ENCODE measurements around the gene MAPK8.

MAPK8 gene

GRCh38 chr10:48447356-48448215 lies 141.1 kb downstream of the MAPK8 start:
- no peak for DNase-seq (ENCODE audit: extremely low read depth, low read depth)
- H3K4me3 ChIP-seq (replicated peaks; ENCODE audit: low read depth, low read length): no peak overlapping the region
- TF ChIP-seq, protein P1, sequence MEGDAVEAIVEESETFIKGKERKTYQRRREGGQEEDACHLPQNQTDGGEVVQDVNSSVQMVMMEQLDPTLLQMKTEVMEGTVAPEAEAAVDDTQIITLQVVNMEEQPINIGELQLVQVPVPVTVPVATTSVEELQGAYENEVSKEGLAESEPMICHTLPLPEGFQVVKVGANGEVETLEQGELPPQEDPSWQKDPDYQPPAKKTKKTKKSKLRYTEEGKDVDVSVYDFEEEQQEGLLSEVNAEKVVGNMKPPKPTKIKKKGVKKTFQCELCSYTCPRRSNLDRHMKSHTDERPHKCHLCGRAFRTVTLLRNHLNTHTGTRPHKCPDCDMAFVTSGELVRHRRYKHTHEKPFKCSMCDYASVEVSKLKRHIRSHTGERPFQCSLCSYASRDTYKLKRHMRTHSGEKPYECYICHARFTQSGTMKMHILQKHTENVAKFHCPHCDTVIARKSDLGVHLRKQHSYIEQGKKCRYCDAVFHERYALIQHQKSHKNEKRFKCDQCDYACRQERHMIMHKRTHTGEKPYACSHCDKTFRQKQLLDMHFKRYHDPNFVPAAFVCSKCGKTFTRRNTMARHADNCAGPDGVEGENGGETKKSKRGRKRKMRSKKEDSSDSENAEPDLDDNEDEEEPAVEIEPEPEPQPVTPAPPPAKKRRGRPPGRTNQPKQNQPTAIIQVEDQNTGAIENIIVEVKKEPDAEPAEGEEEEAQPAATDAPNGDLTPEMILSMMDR (IDR thresholded peaks at IDR 0.05; ENCODE audit: low read depth, low read length, missing control alignments): no peak

DNA sequence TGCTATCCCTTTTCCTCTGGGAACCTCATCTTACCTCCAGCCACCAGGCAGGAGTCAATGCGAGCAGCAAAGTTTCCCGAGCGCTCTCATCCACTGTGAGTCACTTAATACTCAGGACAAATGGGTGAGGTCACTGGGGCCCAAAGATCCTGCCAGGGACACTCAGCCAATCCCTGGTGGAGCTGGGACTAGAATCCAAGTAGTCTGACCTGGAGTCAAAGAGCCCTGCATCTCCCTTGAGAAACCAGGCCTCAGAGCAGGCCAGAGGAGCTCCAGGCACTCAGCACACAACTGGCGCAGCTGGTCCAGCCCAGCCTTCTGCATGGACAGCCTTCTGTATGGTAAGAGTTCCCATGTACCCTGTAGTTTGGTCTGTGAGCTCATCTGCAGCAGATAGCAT lies 142.3 kb downstream of the MAPK8 start:
- TF ChIP-seq, protein P1 (IDR thresholded peaks at IDR 0.05; ENCODE audit: low read depth, low read length, missing control alignments): no peak
- H3K4me3 ChIP-seq (replicated peaks; ENCODE audit: low read depth, low read length): no peak overlapping the region
- no peak for DNase-seq (ENCODE audit: extremely low read depth, low read depth)

GRCh38 chr10:48449501-48450232 lies 143.2 kb downstream of the MAPK8 start:
- TF ChIP-seq, protein P1 (IDR thresholded peaks at IDR 0.05; ENCODE audit: low read depth, low read length, missing control alignments): no peak
- H3K4me3 ChIP-seq (replicated peaks; ENCODE audit: low read depth, low read length): no peak overlapping the region
- DNase-seq (ENCODE audit: extremely low read depth, low read depth): no peak

DNA sequence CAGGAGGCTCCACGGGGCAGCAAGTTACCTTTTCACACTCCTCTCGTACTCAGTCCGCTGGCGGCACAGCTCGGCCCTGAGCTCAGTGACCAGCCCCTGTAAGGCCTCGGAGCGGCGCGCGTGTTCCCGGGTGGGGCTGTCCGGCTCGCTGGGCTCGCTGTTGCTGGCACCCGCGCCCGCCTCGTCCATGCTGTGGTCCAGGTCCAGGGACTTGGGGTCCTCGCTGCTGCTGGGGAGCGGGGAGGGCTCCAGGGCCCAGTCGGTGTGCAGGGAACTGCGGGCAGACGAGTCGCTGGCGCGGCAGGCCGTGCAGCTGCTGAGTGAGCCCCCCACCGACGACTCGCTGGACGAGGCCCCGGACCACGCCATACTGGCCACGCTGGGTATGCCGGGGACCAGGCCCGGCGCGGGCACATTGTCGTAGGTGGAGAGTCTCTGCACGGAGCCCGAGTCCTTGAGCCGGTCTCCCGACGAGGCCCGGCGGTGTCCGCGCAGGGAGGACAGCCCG lies 143.8 kb downstream of the MAPK8 start:
- DNase-seq (ENCODE audit: extremely low read depth, low read depth): no peak
- TF ChIP-seq, protein P1 (IDR thresholded peaks at IDR 0.05; ENCODE audit: low read depth, low read length, missing control alignments): no peak
- no peak overlapping the region for H3K4me3 ChIP-seq (replicated peaks; ENCODE audit: low read depth, low read length)

DNA sequence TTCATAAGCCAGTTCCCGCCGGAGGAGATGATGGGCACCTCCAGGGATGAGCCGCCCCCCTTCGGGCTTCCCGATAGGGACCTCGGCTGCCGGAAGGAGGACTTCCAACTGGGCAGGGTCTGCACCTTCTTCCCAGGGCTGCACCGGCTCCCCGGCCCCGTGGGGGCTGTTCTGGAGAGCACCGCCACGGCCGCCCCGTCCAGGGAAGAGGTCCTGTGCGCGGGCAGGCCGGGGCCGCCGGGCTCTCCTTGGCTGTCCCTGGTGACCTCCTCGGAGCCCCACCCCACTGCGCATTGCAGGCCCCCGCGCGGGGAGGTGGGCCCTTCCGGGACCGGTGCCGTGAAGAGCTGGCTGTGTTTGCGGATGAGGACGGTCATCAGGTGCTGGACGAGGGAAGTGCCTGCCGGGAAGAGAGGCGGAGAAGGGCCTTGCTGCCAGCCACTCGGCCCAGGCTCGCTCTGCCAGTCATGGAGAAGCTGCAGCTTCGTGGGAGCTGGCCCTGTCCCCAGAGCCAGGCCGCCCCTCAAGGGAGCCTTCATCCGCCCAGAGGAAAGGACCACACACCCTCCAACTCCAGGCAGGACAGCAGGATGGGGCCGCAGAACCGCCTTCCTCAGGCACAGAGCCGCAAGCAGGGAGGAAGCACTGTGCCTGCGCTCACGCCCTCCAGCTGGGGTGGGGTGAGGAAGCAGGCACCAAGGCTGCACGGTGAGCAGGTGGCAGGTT lies 144.4 kb downstream of the MAPK8 start:
- TF ChIP-seq, protein P1 (IDR thresholded peaks at IDR 0.05; ENCODE audit: low read depth, low read length, missing control alignments): no peak
- H3K4me3 ChIP-seq (replicated peaks; ENCODE audit: low read depth, low read length): no peak overlapping the region
- DNase-seq (ENCODE audit: extremely low read depth, low read depth): no peak

Data from HFF-Myc (cell line).